HepG2 (cell line): ENCODE measurements around the gene IRS1. TPM values are rescaled to one million over a fixed set of nuclear protein-coding genes. Genes with fewer than 3 reads are reported as not detected.

Source experiments
- CCDC6 ChIP-seq: sonication (generic); formaldehyde crosslinking; IDR thresholded peaks from 2 replicates; pipeline ENCODE4 v1.8.1; 2022; ENCODE audit warnings: mild to moderate bottlenecking, missing genetic modification reagents, moderate library complexity
- FOXK2 ChIP-seq: fragments of 450-650 bp; IDR thresholded peaks from 2 replicates; pipeline ENCODE4 v1.6.1; 2016
- HINFP ChIP-seq: sonication (generic); formaldehyde crosslinking; IDR thresholded peaks from 2 replicates; pipeline ENCODE4 v1.4.0; 2020; ENCODE audit warnings: low read depth, mild to moderate bottlenecking, missing genetic modification reagents
- KAT7 ChIP-seq: IDR thresholded peaks from 2 replicates; pipeline ENCODE4 v1.6.1; 2018; ENCODE audit warnings: borderline replicate concordance, missing compliant biosample characterization
- MTF2 ChIP-seq: sonication (generic); formaldehyde crosslinking; IDR thresholded peaks from 2 replicates; pipeline ENCODE4 v1.5.0; 2020; ENCODE audit warnings: missing genetic modification reagents, borderline replicate concordance
- NFYC ChIP-seq: IDR thresholded peaks from 2 replicates; pipeline ENCODE4 v1.6.1; 2016; ENCODE audit warnings: missing genetic modification reagents, missing compliant biosample characterization
- PITX1 ChIP-seq: sonication (generic); formaldehyde crosslinking; IDR thresholded peaks from 2 replicates; pipeline ENCODE4 v1.5.1; 2020; ENCODE audit warnings: mild to moderate bottlenecking, missing genetic modification reagents
- PLSCR1 ChIP-seq: sonication (generic); formaldehyde crosslinking; IDR thresholded peaks from 2 replicates; pipeline ENCODE4 v1.5.0; 2020; ENCODE audit warnings: missing genetic modification reagents, mild to moderate bottlenecking, borderline replicate concordance
- SMARCE1 ChIP-seq: fragments of 450-650 bp; IDR thresholded peaks from 2 replicates; pipeline ENCODE4 v1.6.1; 2017; ENCODE audit warnings: borderline replicate concordance
- ZBED4 ChIP-seq: sonication (generic); formaldehyde crosslinking; IDR thresholded peaks from 2 replicates; pipeline ENCODE4 v1.4.0; 2020; ENCODE audit warnings: missing genetic modification reagents, borderline replicate concordance
- ZMYM4 ChIP-seq: sonication (generic); formaldehyde crosslinking; IDR thresholded peaks from 2 replicates; pipeline ENCODE4 v1.8.1; 2023; ENCODE audit warnings: mild to moderate bottlenecking, missing genetic modification reagents
- ZNF841 ChIP-seq: sonication (generic); formaldehyde crosslinking; IDR thresholded peaks from 2 replicates; pipeline ENCODE4 v1.8.1; 2023; ENCODE audit warnings: missing genetic modification reagents, borderline replicate concordance
- ZXDC ChIP-seq: sonication (generic); formaldehyde crosslinking; IDR thresholded peaks from 2 replicates; pipeline ENCODE4 v1.5.0; 2020; ENCODE audit warnings: mild to moderate bottlenecking, missing genetic modification reagents
- polyA plus RNA-seq, 8 experiments: library from polyadenylated mRNA; depleted of rRNA in 3 of 8; stranded (reverse) in 7 of 8; unstranded in 1 of 8; fragments of >200 nt; fragmentation: Illumina TruSeq in 4 of 8; extraction: Trizol in 4 of 8; gene quantifications; 2 replicates each; pipeline versions ENCODE4 v1.2.1 to v1.2.3, GENCODE V29; 2011 to 2016; ENCODE audit warnings: low read depth in 4 of 8, missing spikeins in 1 of 8, mixed read lengths in 1 of 8; ENCODE audit not compliant: insufficient read depth in 1 of 8
- total RNA-seq, 5 experiments: library from RNA; depleted of rRNA; stranded (reverse); fragments of >200 nt; fragmentation: Illumina TruSeq; extraction: Trizol; gene quantifications; 2 replicates each; pipeline ENCODE4 v1.2.3, GENCODE V29; 2016; ENCODE audit warnings: low read depth in 1 of 5
- TF ChIP-seq, protein P1 (sequence below): sonication (generic); formaldehyde crosslinking; IDR thresholded peaks from 2 replicates; pipeline ENCODE4 v1.5.0; 2020; ENCODE audit warnings: mild to moderate bottlenecking, missing genetic modification reagents
- TF ChIP-seq, protein P2 (sequence below): sonication (generic); formaldehyde crosslinking; IDR thresholded peaks from 2 replicates; pipeline ENCODE4 v1.4.0; 2020; ENCODE audit warnings: mild to moderate bottlenecking, low read depth, missing genetic modification reagents

The IRS1 gene
- total and polyA plus RNA-seq, 2 of the 13 experiments (the other 11 are each of a cell fraction or from before 2014, with no cell fraction given) = 8.7 to 9.0 TPM

DNA sequence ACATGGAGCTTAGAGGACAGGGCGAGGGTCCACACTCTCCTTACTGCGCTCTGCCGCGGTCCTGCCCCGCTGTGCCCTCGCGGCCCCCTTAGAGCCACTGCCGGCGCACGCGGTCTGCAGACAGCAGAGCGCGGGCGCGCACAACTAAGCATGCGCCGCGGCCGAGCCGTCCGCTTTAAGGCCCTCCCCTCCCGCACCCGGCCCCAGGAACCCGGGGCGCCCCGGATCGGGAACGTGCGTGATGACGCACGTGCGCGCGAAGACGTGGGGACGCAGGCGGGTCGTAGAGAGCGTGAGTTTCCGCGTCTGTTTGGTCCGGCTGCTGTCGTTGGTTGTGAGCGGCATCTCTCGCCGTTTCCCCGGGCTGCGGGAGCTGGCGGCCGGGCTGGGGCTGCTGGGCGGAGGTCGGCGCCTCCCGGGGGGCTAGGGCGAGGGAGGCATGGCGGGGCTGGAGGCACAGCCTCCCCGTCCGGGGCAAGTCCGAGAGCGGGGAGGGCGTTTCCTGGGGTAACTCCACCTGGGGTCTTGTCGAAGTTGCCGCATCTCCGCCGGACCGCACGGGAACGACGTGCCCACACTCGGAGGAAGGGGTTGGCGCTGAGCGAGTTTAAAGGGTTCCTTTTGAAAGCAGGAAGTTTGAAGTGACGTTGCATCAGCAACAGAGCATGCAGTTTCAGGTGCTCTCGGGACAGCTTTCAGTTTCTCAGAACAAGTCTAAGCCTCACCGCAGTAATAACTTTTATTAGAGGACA lies 36.4 kb upstream of the IRS1 start, which contains the start of gene RHBDD1 (continued):
- TF ChIP-seq, protein P1, sequence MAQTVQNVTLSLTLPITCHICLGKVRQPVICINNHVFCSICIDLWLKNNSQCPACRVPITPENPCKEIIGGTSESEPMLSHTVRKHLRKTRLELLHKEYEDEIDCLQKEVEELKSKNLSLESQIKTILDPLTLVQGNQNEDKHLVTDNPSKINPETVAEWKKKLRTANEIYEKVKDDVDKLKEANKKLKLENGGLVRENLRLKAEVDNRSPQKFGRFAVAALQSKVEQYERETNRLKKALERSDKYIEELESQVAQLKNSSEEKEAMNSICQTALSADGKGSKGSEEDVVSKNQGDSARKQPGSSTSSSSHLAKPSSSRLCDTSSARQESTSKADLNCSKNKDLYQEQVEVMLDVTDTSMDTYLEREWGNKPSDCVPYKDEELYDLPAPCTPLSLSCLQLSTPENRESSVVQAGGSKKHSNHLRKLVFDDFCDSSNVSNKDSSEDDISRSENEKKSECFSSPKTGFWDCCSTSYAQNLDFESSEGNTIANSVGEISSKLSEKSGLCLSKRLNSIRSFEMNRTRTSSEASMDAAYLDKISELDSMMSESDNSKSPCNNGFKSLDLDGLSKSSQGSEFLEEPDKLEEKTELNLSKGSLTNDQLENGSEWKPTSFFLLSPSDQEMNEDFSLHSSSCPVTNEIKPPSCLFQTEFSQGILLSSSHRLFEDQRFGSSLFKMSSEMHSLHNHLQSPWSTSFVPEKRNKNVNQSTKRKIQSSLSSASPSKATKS (CRISPR knock-in tag) = no peak
- TF ChIP-seq, protein P2, sequence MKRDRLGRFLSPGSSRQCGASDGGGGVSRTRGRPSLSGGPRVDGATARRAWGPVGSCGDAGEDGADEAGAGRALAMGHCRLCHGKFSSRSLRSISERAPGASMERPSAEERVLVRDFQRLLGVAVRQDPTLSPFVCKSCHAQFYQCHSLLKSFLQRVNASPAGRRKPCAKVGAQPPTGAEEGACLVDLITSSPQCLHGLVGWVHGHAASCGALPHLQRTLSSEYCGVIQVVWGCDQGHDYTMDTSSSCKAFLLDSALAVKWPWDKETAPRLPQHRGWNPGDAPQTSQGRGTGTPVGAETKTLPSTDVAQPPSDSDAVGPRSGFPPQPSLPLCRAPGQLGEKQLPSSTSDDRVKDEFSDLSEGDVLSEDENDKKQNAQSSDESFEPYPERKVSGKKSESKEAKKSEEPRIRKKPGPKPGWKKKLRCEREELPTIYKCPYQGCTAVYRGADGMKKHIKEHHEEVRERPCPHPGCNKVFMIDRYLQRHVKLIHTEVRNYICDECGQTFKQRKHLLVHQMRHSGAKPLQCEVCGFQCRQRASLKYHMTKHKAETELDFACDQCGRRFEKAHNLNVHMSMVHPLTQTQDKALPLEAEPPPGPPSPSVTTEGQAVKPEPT (CRISPR knock-in tag) = peak; percentile 56; the same call in 1 of the 2 replicates
- TF ChIP-seq HINFP (CRISPR knock-in tag) = peak; percentile 46; the same call in 1 of the 2 replicates
- TF ChIP-seq MTF2 (CRISPR knock-in tag) = no peak; the same call in 1 of the 2 replicates
- no peak for TF ChIP-seq CCDC6
- no peak for TF ChIP-seq PITX1 (CRISPR knock-in tag)
- no peak for TF ChIP-seq ZBED4
- peak; percentile 97 for TF ChIP-seq ZMYM4 (CRISPR knock-in tag)
- TF ChIP-seq ZNF841 (CRISPR knock-in tag) = 0 out of 2 replicates have a peak, but pooled peaks have one; percentile 30
- 0 out of 2 replicates have a peak, but pooled peaks have one; percentile 7 for TF ChIP-seq NFYC (CRISPR knock-in tag)
- TF ChIP-seq FOXK2 = no peak
- TF ChIP-seq ZXDC = no peak
- no peak for TF ChIP-seq SMARCE1
- TF ChIP-seq PLSCR1 (CRISPR knock-in tag) = no peak
- TF ChIP-seq KAT7 (CRISPR knock-in tag) = peak; percentile 92; the same call in 1 of the 2 replicates
